Activated naive CD8-positive, alpha-beta T cell treated with anti-CD3 and anti-CD28 coated beads, Interleukin-2, amount 10 ng/mL, durations not matched to agents 7 days and 5 days (primary cell): Measurements from ENCODE around the gene LOC128125822.

ENCODE experiments used
- ATAC-seq: fragments of 150-1000 bp; cut with Tn5 transposase; one replicate; pipeline ENCODE4 v1.10.0; 2021; ENCODE audit warnings: low read depth, moderate library complexity
- POLR2A ChIA-PET: fragments of 350-600 bp; sonication (Branson Sonifier 250); formaldehyde crosslinking; loops from one replicate; lab custom pipeline; 2021; ENCODE audit warnings: antibody characterized with exemption; lab: Charles Lee
- DNase-seq: peaks from one replicate; pipeline ENCODE4 v3.0.0; 2021
- H3K27ac Mint-ChIP-seq: one replicate; pipeline ENCODE4 v1.8.0; 2022; ENCODE audit warnings: mild to moderate bottlenecking, mixed read lengths
- H3K27me3 Mint-ChIP-seq: one replicate; pipeline ENCODE4 v1.8.0; 2022; ENCODE audit warnings: mild to moderate bottlenecking, moderate library complexity, mixed read lengths
- H3K36me3 Mint-ChIP-seq: one replicate; pipeline ENCODE4 v1.8.0; 2021; ENCODE audit warnings: mild to moderate bottlenecking, mixed read lengths
- H3K4me1 Mint-ChIP-seq: one replicate; pipeline ENCODE4 v1.8.0; 2021; ENCODE audit warnings: mixed read lengths
- H3K4me3 Mint-ChIP-seq: one replicate; pipeline ENCODE4 v1.8.0; 2022; ENCODE audit warnings: mild to moderate bottlenecking, moderate library complexity, mixed read lengths
- H3K9me3 Mint-ChIP-seq: one replicate; pipeline ENCODE4 v1.8.0; 2021; ENCODE audit warnings: mixed read lengths

Gene LOC128125822

GRCh38 chr6:63565058-63565726, 7.1 kb upstream of the LOC128125822 start:
- POLR2A ChIA-PET: no interaction called here
- Mint-ChIP-seq H3K9me3 (no peaks in the 10 kb centered on the region), H3K27me3 (no peaks in the 10 kb centered on the region), H3K27ac (no peak overlapping the region), H3K4me1 (peaks cover 6% of the 10 kb centered on the region), H3K36me3 (no peaks in the 10 kb centered on the region), H3K4me3 (no peak overlapping the region)
- ATAC-seq: no peak
- no peak for DNase-seq

DNA sequence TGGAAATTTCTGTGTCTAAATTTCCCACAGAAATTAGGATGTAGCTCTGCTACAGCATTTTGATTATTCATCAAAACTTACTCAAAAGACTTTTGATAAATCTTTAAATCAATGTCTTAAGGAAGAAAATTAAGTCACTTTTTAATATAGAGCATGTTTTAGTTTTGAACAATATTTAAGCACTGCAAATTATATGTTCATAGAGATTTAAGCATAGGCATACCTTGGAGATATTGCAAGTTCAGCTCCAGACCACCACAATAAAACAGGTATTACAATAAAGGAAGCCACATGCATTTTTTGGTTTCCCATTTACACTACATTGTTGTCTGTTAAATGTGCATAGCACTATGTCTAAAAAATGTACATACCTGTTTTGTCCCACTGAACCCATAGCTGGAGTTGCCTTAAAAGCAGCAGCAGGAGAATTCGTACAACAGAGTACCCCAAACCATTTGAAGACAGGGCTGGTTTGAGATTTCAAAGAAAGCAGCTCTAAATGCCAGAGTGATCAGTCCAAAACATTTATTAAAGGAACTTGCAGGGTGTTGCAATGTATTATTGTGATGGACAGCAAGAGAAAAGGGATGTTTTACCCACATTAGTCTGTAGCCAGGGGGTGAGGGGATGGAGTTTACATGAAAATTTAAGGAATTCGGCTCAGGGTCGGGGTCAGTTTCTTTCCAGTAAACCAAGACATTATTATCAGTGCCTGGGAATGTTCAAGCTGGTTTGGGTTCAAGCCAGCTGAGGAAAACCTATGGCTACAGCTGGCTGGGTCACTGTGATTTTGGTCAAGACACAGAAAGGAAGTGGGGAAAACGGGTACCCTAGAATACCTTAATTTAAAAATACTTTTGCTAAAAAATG, 6.3 kb upstream of the LOC128125822 start:
- no peak overlapping the region for H3K27ac Mint-ChIP-seq
- ATAC-seq (no peak), DNase-seq (no peak)
- H3K4me3 Mint-ChIP-seq: no peak overlapping the region
- peaks cover 6% of the 10 kb centered on the region for H3K4me1 Mint-ChIP-seq
- no peaks in the 10 kb centered on the region for H3K27me3 Mint-ChIP-seq
- no peaks in the 10 kb centered on the region for H3K9me3 Mint-ChIP-seq
- POLR2A ChIA-PET: no interaction called here
- no peaks in the 10 kb centered on the region for H3K36me3 Mint-ChIP-seq

- POLR2A ChIA-PET: no interaction called here
- no peak overlapping the region for H3K4me3 Mint-ChIP-seq
- no peaks in the 10 kb centered on the region for H3K36me3 Mint-ChIP-seq
- ATAC-seq (no peak), DNase-seq (no peak)
- no peak overlapping the region for H3K27ac Mint-ChIP-seq
- no peaks in the 10 kb centered on the region for H3K27me3 Mint-ChIP-seq
- H3K9me3 Mint-ChIP-seq: no peaks in the 10 kb centered on the region
- H3K4me1 Mint-ChIP-seq: peaks cover 14% of the 10 kb centered on the region
These were observed 4.3 kb upstream of the LOC128125822 start for GRCh38 chr6:63567966-63568365.

- H3K9me3 Mint-ChIP-seq: no peaks in the 10 kb centered on the region
- H3K27me3 Mint-ChIP-seq: no peaks in the 10 kb centered on the region
- DNase-seq (no peak), ATAC-seq (no peak)
- peak overlapping the region; percentile 89 for H3K4me3 Mint-ChIP-seq
- POLR2A ChIA-PET: interaction anchor here (1.2 kb wide), 1 partner anchor 63 kb away, joined by 5 read pairs; the partner anchor contains the start of gene PHF3
- peak overlapping the region; percentile 95 for H3K27ac Mint-ChIP-seq
- H3K4me1 Mint-ChIP-seq: peaks cover 29% of the 10 kb centered on the region
- H3K36me3 Mint-ChIP-seq: peaks cover 9% of the 10 kb centered on the region
These were observed 778 bp upstream of the LOC128125822 start for GRCh38 chr6:63571361-63572043.

- H3K36me3 Mint-ChIP-seq: peaks cover 15% of the 10 kb centered on the region
- peak overlapping the region; percentile 97 for H3K27ac Mint-ChIP-seq
- DNase-seq (no peak), ATAC-seq (peak; percentile 0)
- no peaks in the 10 kb centered on the region for H3K9me3 Mint-ChIP-seq
- POLR2A ChIA-PET: interaction anchor here (1.1 to 2.4 kb wide), 5 partner anchors 43 to 220 kb away, joined by 3 to 19 read pairs (median 6); partner anchors contain the start of gene PHF3
- no peaks in the 10 kb centered on the region for H3K27me3 Mint-ChIP-seq
- peak overlapping the region; percentile 97 for H3K4me3 Mint-ChIP-seq
- H3K4me1 Mint-ChIP-seq: peaks cover 30% of the 10 kb centered on the region
These were observed 431 bp downstream of the LOC128125822 start for GRCh38 chr6:63572747-63573075.

- ATAC-seq (peak; percentile 41), DNase-seq (peak; percentile 82)
- Mint-ChIP-seq H3K36me3 (peaks cover 15% of the 10 kb centered on the region), H3K9me3 (no peaks in the 10 kb centered on the region), H3K4me3 (peak overlapping the region; percentile 97), H3K27me3 (no peaks in the 10 kb centered on the region), H3K4me1 (peaks cover 30% of the 10 kb centered on the region), H3K27ac (peak overlapping the region; percentile 97)
- POLR2A ChIA-PET: interaction anchor here (0.5 to 2.4 kb wide), 11 partner anchors 25 to 222 kb away, joined by 3 to 19 read pairs (median 4); partner anchors contain the start of gene PHF3
These were observed 1.0 kb downstream of the LOC128125822 start for GRCh38 chr6:63573076-63573898.

DNA sequence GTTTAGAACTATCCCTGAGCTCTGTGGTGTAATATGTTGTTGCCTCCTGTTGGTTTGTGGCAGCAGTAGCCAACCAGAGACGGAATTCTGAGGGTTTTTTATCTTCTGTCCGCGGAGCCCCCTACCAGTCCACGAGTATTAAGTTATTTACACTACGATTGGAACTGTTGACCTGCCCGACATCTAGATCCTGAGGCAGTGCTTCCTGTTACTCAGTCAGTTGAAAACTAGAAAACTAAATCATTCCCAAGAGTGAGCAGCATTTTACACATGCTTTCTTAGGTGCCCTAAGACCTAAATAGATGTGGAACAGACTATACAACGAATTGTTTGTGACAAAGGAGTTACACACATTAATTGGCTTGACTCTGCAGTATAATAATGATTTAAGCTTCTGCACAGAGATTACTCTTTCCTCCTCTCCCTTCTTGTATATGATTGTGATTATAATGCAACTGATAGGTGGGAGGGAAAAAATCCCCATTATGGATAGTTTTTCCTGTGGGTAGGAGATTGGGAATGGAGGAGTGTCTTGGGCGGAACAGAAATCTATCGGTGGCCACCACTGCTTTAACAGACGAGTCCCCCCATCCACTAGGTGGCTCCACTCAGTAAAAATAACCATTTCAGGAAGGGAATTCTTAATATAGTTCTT, 1.7 kb downstream of the LOC128125822 start:
- Mint-ChIP-seq H3K27ac (peak overlapping the region; percentile 97), H3K4me3 (peak overlapping the region; percentile 97), H3K9me3 (no peaks in the 10 kb centered on the region), H3K27me3 (no peaks in the 10 kb centered on the region), H3K4me1 (peaks cover 30% of the 10 kb centered on the region), H3K36me3 (peaks cover 15% of the 10 kb centered on the region)
- ATAC-seq: peak; percentile 0
- DNase-seq: no peak
- POLR2A ChIA-PET: interaction anchor here (0.5 to 2.4 kb wide), 12 partner anchors 10 to 223 kb away, joined by 3 to 19 read pairs (median 4); partner anchors contain the start of gene PHF3

DNA sequence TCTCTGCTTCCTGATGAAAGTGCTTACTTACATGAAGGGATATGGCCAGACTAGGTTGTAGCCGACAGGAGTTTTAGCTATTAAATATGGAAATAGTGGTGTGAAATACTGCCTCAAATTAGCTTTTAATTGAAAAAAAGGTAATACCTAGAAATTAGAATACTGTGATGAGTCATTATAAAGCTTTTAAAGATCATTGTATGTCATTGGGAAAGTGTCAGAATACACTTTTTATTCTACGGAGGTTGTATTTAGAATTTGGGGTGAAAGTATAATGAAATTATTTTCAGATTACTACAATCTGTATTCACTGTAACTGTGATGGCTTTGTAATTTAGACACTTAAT, 2.2 kb downstream of the LOC128125822 start:
- H3K9me3 Mint-ChIP-seq: no peaks in the 10 kb centered on the region
- peak overlapping the region; percentile 97 for H3K4me3 Mint-ChIP-seq
- no peak for ATAC-seq
- POLR2A ChIA-PET: interaction anchor here (1.0 to 2.4 kb wide), 6 partner anchors 10 to 222 kb away, joined by 3 to 19 read pairs (median 4); partner anchors contain the start of gene PHF3
- DNase-seq: no peak
- peak overlapping the region; percentile 97 for H3K27ac Mint-ChIP-seq
- H3K36me3 Mint-ChIP-seq: peaks cover 15% of the 10 kb centered on the region
- no peaks in the 10 kb centered on the region for H3K27me3 Mint-ChIP-seq
- peaks cover 30% of the 10 kb centered on the region for H3K4me1 Mint-ChIP-seq

- H3K4me1 Mint-ChIP-seq: peaks cover 28% of the 10 kb centered on the region
- POLR2A ChIA-PET: no interaction called here
- ATAC-seq (no peak), DNase-seq (no peak)
- H3K36me3 Mint-ChIP-seq: peaks cover 28% of the 10 kb centered on the region
- no peaks in the 10 kb centered on the region for H3K27me3 Mint-ChIP-seq
- H3K4me3 Mint-ChIP-seq: peak overlapping the region; percentile 17
- no peaks in the 10 kb centered on the region for H3K9me3 Mint-ChIP-seq
- H3K27ac Mint-ChIP-seq: no peak overlapping the region
These were observed 4.0 kb downstream of the LOC128125822 start for GRCh38 chr6:63576147-63576772.

DNA sequence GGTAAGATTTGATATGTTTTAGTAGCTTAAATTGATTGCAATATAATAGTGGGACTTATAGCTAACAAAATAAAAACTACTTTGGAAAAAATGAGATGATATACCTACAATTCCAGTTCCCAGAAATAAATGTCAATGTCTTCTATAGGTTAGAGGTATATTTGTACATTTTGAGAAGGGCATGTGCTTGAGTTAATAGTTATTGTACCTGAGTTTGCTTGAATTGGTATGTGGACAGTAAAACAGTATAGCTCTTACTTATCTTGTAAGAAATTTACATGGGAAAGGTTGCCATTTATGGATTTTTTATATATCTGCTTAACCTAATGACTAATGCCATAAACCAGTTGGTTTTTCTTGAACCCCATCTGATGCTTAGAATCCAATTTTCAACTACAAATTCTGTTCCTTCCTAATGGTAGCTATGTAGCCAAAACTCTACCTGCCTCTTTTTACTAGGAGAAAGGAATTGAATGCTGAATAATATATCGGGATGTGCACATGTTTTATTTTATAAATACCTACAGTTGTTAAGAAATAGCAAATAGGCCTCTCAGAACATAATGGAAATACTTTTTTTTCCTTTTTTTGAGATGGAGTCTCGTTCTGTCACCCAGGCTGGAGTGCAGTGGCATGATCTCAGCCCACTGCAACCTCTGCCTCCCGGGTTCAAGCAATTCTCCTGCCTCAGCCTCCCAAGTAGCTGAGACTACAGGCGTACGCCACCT, 4.9 kb downstream of the LOC128125822 start:
- Mint-ChIP-seq H3K9me3 (no peaks in the 10 kb centered on the region), H3K27ac (no peak overlapping the region), H3K4me1 (peaks cover 22% of the 10 kb centered on the region), H3K36me3 (peaks cover 31% of the 10 kb centered on the region), H3K4me3 (no peak overlapping the region), H3K27me3 (no peaks in the 10 kb centered on the region)
- DNase-seq (no peak), ATAC-seq (no peak)
- POLR2A ChIA-PET: no interaction called here

GRCh38 chr6:63578757-63579156, 6.5 kb downstream of the LOC128125822 start:
- H3K27ac Mint-ChIP-seq: no peak overlapping the region
- H3K4me1 Mint-ChIP-seq: peaks cover 24% of the 10 kb centered on the region
- H3K4me3 Mint-ChIP-seq: no peak overlapping the region
- H3K9me3 Mint-ChIP-seq: no peaks in the 10 kb centered on the region
- H3K36me3 Mint-ChIP-seq: peaks cover 34% of the 10 kb centered on the region
- POLR2A ChIA-PET: no interaction called here
- H3K27me3 Mint-ChIP-seq: no peaks in the 10 kb centered on the region
- DNase-seq (no peak), ATAC-seq (no peak)
